Femur (tissue), 1 donor: ENCODE results near the gene SLIT3.

ENCODE experiments used
- DNase-seq: peaks from one replicate; pipeline ENCODE4 v3.0.0-alpha.2; 2017

Gene SLIT3

GRCh38 chr5:169098331-169099121, 202.4 kb downstream of the SLIT3 start:
- no peak for DNase-seq

GRCh38 chr5:169097374-169098326, 203.3 kb downstream of the SLIT3 start:
- DNase-seq = peak; percentile 78

- no peak for DNase-seq
These were observed 205.0 kb downstream of the SLIT3 start for GRCh38 chr5:169095976-169096375.

- no peak for DNase-seq
These were observed 205.5 kb downstream of the SLIT3 start for GRCh38 chr5:169095410-169095960.

- DNase-seq = no peak
These were observed 206.1 kb downstream of the SLIT3 start for GRCh38 chr5:169094586-169095409.

- DNase-seq = no peak
These were observed 209.5 kb downstream of the SLIT3 start for GRCh38 chr5:169091396-169091980.

GRCh38 chr5:169089343-169089742, 211.6 kb downstream of the SLIT3 start:
- DNase-seq = no peak

- no peak for DNase-seq
These were observed 212.8 kb downstream of the SLIT3 start for GRCh38 chr5:169088028-169088725.

GRCh38 chr5:169085636-169086035, 215.3 kb downstream of the SLIT3 start:
- DNase-seq = no peak

- no peak for DNase-seq
These were observed 215.7 kb downstream of the SLIT3 start for GRCh38 chr5:169085212-169085611.

- DNase-seq = no peak
These were observed 216.2 kb downstream of the SLIT3 start for GRCh38 chr5:169084775-169085174.

GRCh38 chr5:169083394-169084018, 217.4 kb downstream of the SLIT3 start:
- DNase-seq = no peak

- DNase-seq = no peak
These were observed 219.8 kb downstream of the SLIT3 start for GRCh38 chr5:169081000-169081724.

GRCh38 chr5:169080448-169080911, 220.5 kb downstream of the SLIT3 start:
- DNase-seq = no peak

- no peak for DNase-seq
These were observed 221.2 kb downstream of the SLIT3 start for GRCh38 chr5:169079697-169080096.

- DNase-seq = no peak
These were observed 226.1 kb downstream of the SLIT3 start for GRCh38 chr5:169074839-169075238.

- no peak for DNase-seq
These were observed 228.7 kb downstream of the SLIT3 start for GRCh38 chr5:169072233-169072632.

- DNase-seq = no peak
These were observed 230.5 kb downstream of the SLIT3 start for GRCh38 chr5:169070413-169070812.

- no peak for DNase-seq
These were observed 233.2 kb downstream of the SLIT3 start for GRCh38 chr5:169067751-169068173.

GRCh38 chr5:169065400-169065799, 235.5 kb downstream of the SLIT3 start:
- no peak for DNase-seq
